ENCODE measurements around the gene TEX22.

GRCh38 chr14:105420101-105420973, 22.0 kb downstream of the TEX22 start:
- TF ChIP-seq, protein P1, sequence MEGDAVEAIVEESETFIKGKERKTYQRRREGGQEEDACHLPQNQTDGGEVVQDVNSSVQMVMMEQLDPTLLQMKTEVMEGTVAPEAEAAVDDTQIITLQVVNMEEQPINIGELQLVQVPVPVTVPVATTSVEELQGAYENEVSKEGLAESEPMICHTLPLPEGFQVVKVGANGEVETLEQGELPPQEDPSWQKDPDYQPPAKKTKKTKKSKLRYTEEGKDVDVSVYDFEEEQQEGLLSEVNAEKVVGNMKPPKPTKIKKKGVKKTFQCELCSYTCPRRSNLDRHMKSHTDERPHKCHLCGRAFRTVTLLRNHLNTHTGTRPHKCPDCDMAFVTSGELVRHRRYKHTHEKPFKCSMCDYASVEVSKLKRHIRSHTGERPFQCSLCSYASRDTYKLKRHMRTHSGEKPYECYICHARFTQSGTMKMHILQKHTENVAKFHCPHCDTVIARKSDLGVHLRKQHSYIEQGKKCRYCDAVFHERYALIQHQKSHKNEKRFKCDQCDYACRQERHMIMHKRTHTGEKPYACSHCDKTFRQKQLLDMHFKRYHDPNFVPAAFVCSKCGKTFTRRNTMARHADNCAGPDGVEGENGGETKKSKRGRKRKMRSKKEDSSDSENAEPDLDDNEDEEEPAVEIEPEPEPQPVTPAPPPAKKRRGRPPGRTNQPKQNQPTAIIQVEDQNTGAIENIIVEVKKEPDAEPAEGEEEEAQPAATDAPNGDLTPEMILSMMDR (IDR thresholded peaks at IDR 0.05) = no peak
- TF ChIP-seq POLR2AphosphoS5 (IDR thresholded peaks at IDR 0.05) = no peak

Data from esophagus muscularis mucosa (tissue), 3 donors.